Activated CD8-positive, alpha-beta memory T cell treated with anti-CD3 and anti-CD28 coated beads, Interleukin-2, amount 10 ng/mL, durations not matched to agents 7 days and 5 days (primary cell): ENCODE data around the gene EXOC5. TPM values are rescaled to one million over a fixed set of nuclear protein-coding genes. Genes with fewer than 3 reads are reported as not detected.
"Not testable (repeated sequence)": the region's sequence is repeated elsewhere in the genome, so short reads cannot be mapped to it uniquely, and the experiment has no call there.

Source experiments
- ATAC-seq: fragments of 150-1000 bp; cut with Tn5 transposase; one replicate; pipeline ENCODE4 v1.10.0; 2021; ENCODE audit warnings: moderate library complexity
- CTCF ChIA-PET: fragments of 350-600 bp; sonication (Branson Sonifier 250); formaldehyde crosslinking; loops from one replicate; lab custom pipeline; 2021; ENCODE audit warnings: antibody characterized with exemption; lab: Charles Lee
- DNase-seq: peaks from one replicate; pipeline ENCODE4 v3.0.0-alpha.2; 2020
- H3K27ac Mint-ChIP-seq: one replicate; pipeline ENCODE4 v1.8.0; 2021; ENCODE audit warnings: mild to moderate bottlenecking, mixed read lengths
- H3K27me3 Mint-ChIP-seq: one replicate; pipeline ENCODE4 v1.8.0; 2021; ENCODE audit warnings: mixed read lengths
- H3K36me3 Mint-ChIP-seq: one replicate; pipeline ENCODE4 v1.8.0; 2021; ENCODE audit warnings: mild to moderate bottlenecking, mixed read lengths
- H3K4me1 Mint-ChIP-seq: one replicate; pipeline ENCODE4 v1.8.0; 2021; ENCODE audit warnings: mixed read lengths
- H3K4me3 Mint-ChIP-seq: one replicate; pipeline ENCODE4 v1.8.0; 2021; ENCODE audit warnings: mild to moderate bottlenecking, moderate library complexity, mixed read lengths
- H3K9me3 Mint-ChIP-seq: one replicate; pipeline ENCODE4 v1.8.0; 2022; ENCODE audit warnings: low read depth, mixed read lengths
- total RNA-seq, 2 experiments: library from RNA; stranded (reverse); gene quantifications; one replicate each; pipeline ENCODE4 v1.2.3, GENCODE V29; 2021

Gene EXOC5
- total RNA-seq, 2 experiments from 2014 or later, result 57.0 to 69.8 TPM

DNA sequence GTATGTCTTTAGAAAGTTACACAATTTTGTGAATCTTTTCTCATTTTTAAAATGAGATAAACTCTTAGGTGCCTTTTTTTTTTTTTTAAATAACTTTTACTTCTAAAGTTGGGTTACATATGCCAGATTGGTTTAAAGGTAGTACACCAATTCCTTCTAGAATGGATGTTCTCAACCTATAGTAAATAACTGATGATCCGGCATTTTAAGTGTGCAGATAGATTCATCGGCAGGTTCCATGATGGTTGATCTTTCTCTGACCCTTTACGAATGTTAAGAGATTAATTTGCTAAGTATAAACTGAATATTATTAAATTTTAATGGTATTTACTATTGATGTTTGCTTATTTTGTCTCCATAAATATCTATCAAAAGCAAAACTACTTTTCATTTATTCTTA, 8.4 kb upstream of the EXOC5 start:
- Mint-ChIP-seq H3K4me3 (no peak overlapping the region), H3K27me3 (no peaks in the 10 kb centered on the region), H3K36me3 (peaks cover 35% of the 10 kb centered on the region), H3K4me1 (peaks cover 5% of the 10 kb centered on the region), H3K9me3 (no peaks in the 10 kb centered on the region), H3K27ac (no peak overlapping the region)
- ATAC-seq (no peak), DNase-seq (no peak)
- CTCF ChIA-PET, result no interaction called here

DNA sequence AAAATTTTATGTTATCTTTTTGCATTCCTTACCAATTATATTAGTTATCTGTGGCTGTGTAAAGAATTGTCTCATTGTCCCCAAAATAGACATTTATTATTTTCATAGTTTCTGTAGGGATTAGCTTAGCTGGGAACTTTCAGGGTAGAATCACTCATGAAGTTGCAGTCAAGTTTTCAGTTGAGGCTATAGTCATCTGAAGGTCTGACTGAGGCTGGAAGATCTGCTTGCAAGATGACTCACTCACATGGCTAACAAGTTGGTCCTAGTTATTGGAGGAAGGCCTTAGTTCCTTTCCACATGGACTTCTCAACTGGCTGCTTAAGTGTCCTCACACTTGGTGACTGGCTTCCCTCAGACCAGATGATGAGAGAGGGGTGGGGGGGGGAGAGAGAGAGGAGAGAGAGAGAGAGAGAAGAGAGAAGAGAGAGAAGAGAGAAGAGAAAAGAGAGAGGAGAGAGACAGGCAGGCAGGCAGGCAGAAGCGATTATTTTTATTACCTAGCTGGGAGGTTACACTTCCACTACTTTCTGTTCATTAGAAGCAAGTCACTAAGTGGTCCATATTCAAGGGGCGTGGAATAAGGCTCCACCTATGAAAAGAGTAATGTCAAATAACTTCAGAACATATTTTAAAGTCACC, 6.4 kb upstream of the EXOC5 start:
- H3K4me1 Mint-ChIP-seq, result peaks cover 22% of the 10 kb centered on the region
- no peak overlapping the region for H3K27ac Mint-ChIP-seq
- H3K27me3 Mint-ChIP-seq, result no peaks in the 10 kb centered on the region
- H3K4me3 Mint-ChIP-seq, result no peak overlapping the region
- no peaks in the 10 kb centered on the region for H3K9me3 Mint-ChIP-seq
- DNase-seq (no peak), ATAC-seq (no peak)
- peaks cover 36% of the 10 kb centered on the region for H3K36me3 Mint-ChIP-seq
- CTCF ChIA-PET, result no interaction called here

DNA sequence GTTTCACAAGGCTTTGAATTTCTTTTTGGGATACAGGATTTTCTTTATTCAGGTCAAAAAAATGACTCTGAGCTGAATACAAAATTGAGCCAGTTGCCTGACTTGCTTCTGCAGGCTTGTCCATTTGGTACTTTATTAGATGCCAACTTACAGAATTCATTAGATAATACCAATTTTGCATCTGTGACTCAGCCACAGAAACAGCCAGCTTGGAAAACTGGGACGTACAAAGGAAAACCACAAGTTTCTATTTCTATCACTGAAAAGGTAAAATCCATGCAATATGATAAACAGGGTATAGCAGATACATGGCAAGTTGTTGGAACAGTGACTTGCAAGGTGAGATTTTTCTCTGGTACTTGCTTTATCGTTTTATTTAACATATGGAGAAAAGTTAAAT, 5.8 kb upstream of the EXOC5 start:
- CTCF ChIA-PET, result no interaction called here
- DNase-seq (no peak), ATAC-seq (no peak)
- H3K27ac Mint-ChIP-seq, result no peak overlapping the region
- H3K9me3 Mint-ChIP-seq, result no peaks in the 10 kb centered on the region
- peaks cover 23% of the 10 kb centered on the region for H3K4me1 Mint-ChIP-seq
- H3K27me3 Mint-ChIP-seq, result no peaks in the 10 kb centered on the region
- peaks cover 35% of the 10 kb centered on the region for H3K36me3 Mint-ChIP-seq
- H3K4me3 Mint-ChIP-seq, result no peak overlapping the region

DNA sequence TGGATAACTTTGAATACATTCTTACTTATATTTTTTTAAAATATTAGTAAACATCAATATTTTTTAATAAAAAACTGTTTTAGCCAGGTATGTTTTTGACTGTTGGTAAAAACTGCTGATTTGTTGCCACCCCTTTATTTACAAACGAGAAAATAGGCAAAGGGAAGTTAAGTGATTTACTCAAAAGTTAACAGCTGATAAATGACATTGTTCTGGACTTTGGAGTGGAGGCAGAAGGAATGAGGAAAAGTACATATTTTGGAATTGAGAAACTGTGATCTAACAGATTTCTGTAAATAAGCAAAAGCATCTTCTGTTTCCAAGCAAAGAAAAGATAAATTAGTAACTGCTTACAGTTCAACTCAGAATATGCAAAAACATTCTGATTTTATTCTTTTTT, 4.5 kb upstream of the EXOC5 start:
- peaks cover 25% of the 10 kb centered on the region for H3K4me1 Mint-ChIP-seq
- ATAC-seq, result no peak
- CTCF ChIA-PET, result no interaction called here

DNA sequence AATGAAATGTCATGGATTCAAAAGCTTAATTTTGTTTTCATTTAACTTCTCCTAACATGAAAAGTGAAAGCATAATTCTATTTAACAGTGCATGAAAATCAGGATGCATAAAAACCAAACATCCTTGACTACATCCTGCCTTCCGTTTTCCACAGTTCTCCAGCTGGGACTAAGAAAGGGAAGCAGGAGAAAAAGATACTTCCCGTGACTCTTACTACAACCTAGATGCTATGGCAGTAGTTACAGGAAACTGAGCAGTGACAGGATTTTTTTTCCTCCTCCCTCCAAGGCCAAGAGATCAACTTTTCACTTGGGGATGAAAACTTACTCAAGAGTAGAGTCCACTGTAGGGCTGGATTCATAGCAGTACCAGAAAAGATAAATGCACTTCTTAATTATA, 2.6 kb downstream of the EXOC5 start:
- Mint-ChIP-seq H3K27ac (no peak overlapping the region), H3K9me3 (no peaks in the 10 kb centered on the region), H3K4me1 (peaks cover 46% of the 10 kb centered on the region), H3K27me3 (no peaks in the 10 kb centered on the region), H3K4me3 (no peak overlapping the region), H3K36me3 (peaks cover 18% of the 10 kb centered on the region)
- CTCF ChIA-PET, result interaction anchor here (1.0 kb wide), 1 partner anchor 16 kb away, joined by 4 read pairs; no protein-coding TSS in a partner anchor
- DNase-seq (no peak), ATAC-seq (no peak)

More for the DNA sequence above, 4.5 kb upstream of the EXOC5 start:
- H3K9me3 Mint-ChIP-seq, result no peaks in the 10 kb centered on the region
- H3K36me3 Mint-ChIP-seq, result peaks cover 34% of the 10 kb centered on the region
- H3K27ac Mint-ChIP-seq, result no peak overlapping the region
- no peak for DNase-seq
- no peaks in the 10 kb centered on the region for H3K27me3 Mint-ChIP-seq
- H3K4me3 Mint-ChIP-seq, result no peak overlapping the region

DNA sequence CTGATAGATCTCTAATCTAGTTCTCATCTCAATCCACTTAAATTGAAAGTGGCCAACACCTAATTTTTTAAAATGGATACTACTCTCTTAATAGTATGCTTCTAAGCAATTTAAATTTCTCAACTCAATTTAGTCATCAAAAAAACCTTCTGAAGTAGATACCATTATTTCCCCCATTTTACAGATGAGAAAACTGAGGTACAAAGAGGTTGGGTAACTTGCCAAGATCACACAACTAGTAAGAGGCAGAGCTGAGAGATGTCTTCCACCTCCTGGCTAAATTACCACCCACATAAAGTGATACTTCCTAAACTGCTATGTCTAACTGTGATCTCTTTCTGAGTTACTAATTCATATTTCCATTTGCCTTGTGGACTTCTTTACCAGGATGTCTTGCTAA, 6.6 kb downstream of the EXOC5 start:
- ATAC-seq (no peak), DNase-seq (no peak)
- H3K4me3 Mint-ChIP-seq, result no peak overlapping the region
- no peaks in the 10 kb centered on the region for H3K27me3 Mint-ChIP-seq
- peaks cover 30% of the 10 kb centered on the region for H3K36me3 Mint-ChIP-seq
- peaks cover 2% of the 10 kb centered on the region for H3K9me3 Mint-ChIP-seq
- H3K4me1 Mint-ChIP-seq, result peaks cover 29% of the 10 kb centered on the region
- CTCF ChIA-PET, result no interaction called here
- H3K27ac Mint-ChIP-seq, result no peak overlapping the region

DNA sequence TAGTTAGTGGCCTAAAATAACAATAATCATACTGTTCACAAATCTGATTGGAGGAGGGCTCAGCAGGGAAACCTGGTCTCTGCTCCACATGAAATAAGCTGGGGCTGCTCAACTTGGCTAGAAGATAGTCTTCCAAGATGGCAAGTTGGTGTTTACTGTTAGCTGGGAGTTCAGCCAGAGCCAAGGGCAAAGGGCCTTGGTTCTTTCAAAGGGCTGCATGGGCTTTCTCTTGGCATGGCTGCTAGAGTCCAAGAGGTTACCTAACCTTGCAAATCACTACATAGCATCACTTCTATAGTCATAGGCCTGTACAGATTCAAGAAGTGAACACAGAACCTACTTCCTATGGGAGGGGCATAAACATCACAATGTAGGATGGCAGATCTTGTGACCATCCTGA, 7.1 kb downstream of the EXOC5 start:
- H3K4me3 Mint-ChIP-seq, result no peak overlapping the region
- H3K36me3 Mint-ChIP-seq, result peaks cover 35% of the 10 kb centered on the region
- ATAC-seq (no peak), DNase-seq (no peak)
- no peak overlapping the region for H3K27ac Mint-ChIP-seq
- CTCF ChIA-PET, result no interaction called here
- H3K27me3 Mint-ChIP-seq, result no peaks in the 10 kb centered on the region
- peaks cover 2% of the 10 kb centered on the region for H3K9me3 Mint-ChIP-seq
- peaks cover 24% of the 10 kb centered on the region for H3K4me1 Mint-ChIP-seq

DNA sequence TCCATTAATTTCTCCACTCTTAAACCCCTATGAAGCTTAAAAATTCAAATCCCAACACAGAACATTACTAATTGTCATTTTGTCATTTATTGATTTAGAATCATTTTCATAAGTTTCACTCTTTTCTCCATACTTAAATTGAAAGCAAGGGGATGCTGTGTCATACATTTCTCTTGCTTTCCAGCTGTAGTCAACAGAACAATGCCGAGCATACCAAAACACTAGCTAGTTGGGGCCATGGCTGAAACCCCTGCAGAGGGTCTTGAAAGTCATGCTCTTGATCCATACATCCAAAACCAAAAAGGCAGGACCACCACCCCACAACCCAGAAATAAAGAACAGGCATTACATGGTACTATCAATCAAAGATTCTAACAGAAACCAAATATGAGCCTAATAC, 9.0 kb downstream of the EXOC5 start:
- DNase-seq (no peak), ATAC-seq (no peak)
- CTCF ChIA-PET, result interaction anchor here (0.7 kb wide), 1 partner anchor 36 kb away, joined by 3 read pairs; no protein-coding TSS in a partner anchor
- Mint-ChIP-seq H3K9me3 (peaks cover 2% of the 10 kb centered on the region), H3K27ac (no peak overlapping the region), H3K4me3 (no peak overlapping the region), H3K27me3 (no peaks in the 10 kb centered on the region), H3K36me3 (peaks cover 40% of the 10 kb centered on the region), H3K4me1 (peaks cover 13% of the 10 kb centered on the region)

DNA sequence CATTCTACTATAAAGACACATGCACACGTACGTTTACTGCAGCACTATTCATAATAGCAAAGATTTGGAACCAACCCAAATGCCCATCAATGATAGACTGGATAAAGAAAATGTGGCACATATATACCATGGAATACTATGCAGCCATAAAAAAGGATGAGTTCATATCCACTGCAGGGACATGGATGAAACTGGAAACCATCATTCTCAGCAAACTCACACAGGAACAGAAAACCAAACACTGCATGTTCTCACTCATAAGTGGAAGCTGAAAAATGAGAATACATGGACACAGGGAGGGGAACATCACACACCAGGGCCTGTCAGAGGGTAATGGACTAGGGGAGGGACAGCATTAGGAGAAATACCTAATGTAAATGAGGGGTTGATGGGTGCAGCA, 10.5 kb downstream of the EXOC5 start:
- H3K27me3 Mint-ChIP-seq, DNase-seq, ATAC-seq, H3K9me3 Mint-ChIP-seq, H3K27ac Mint-ChIP-seq, CTCF ChIA-PET, H3K4me3 Mint-ChIP-seq, H3K4me1 Mint-ChIP-seq: not testable (repeated sequence)
- H3K36me3 Mint-ChIP-seq, result peaks cover 37% of the 10 kb centered on the region

DNA sequence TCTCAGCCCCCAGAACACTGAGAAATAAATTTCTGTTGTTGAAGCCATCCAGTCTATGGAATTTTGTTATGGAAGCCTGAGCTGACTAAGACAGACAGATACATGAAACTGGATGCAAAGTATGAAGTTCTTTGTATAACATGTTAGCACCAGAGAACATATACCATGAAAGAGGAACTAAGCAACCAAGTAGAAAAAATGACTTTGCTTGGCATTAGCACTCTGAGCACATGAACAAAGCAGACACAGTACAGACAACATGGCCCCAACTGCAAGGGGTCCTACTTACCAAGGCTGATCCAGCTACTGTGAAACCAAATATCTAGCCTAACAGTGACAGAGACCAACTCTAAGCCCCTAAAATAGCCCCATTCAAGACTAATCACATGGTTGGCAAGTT, 13.8 kb downstream of the EXOC5 start:
- DNase-seq (no peak), ATAC-seq (no peak)
- Mint-ChIP-seq H3K36me3 (peaks cover 37% of the 10 kb centered on the region), H3K4me3 (no peak overlapping the region), H3K27ac (no peak overlapping the region), H3K27me3 (no peaks in the 10 kb centered on the region), H3K9me3 (peaks cover 2% of the 10 kb centered on the region), H3K4me1 (no peaks in the 10 kb centered on the region)
- CTCF ChIA-PET, result no interaction called here

DNA sequence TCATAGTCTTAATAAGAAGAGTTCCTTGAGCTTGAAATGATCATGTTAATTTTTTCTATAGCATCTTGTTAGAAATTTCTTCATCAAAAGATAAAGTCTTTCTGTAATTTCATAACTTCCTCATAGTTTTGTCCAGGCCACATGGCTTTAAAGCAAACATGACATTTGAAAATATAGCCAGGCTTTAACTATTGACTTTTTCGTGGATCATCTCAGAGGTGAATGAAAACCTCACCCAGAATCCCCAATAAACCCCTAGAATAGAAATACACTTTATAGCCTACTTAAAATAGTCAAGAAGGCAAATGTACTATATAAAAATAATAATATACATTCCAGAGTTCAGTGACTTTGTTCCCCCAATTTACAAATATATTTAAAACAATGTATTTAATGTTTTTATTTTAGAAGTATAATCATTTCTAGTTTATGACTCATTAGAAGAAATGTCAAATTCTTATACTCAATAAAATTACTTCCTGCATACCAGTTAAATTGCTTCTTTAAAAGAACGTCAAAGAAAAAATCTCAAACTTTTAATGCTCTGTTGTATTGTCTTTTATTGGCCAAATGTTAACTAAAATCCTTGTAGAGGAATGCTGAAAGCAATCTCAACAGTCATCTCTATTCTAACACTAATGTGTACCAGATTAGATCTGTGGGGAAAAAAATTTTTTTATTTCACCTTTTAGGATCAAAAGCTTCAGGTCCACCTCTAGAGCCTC, 21.6 kb downstream of the EXOC5 start:
- H3K27me3 Mint-ChIP-seq, result no peaks in the 10 kb centered on the region
- no peak overlapping the region for H3K27ac Mint-ChIP-seq
- H3K4me3 Mint-ChIP-seq, result no peak overlapping the region
- peaks cover 5% of the 10 kb centered on the region for H3K36me3 Mint-ChIP-seq
- no peaks in the 10 kb centered on the region for H3K9me3 Mint-ChIP-seq
- H3K4me1 Mint-ChIP-seq, result no peaks in the 10 kb centered on the region
- DNase-seq (no peak), ATAC-seq (no peak)
- CTCF ChIA-PET, result no interaction called here

DNA sequence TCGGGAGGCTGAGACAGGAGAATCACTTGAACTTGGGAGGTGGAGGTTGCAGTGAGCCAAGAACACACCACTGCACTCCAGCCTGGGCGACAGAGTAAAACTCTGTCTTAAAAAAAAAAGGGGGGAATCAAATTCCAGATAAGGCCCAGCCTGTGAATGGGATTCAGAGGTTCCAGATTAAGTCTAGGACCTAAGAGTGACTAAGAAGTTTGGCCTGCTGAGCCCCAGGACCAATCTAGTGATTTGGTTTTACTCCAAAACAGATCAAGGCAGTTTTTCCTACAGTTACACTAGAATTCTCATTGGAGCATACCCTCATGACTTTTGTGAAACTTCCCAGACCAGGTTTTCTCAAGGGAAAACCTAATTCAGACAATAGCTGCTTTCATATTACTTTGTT, 22.8 kb downstream of the EXOC5 start:
- no peak for DNase-seq
- H3K4me3 Mint-ChIP-seq, result no peak overlapping the region
- H3K27ac Mint-ChIP-seq, result no peak overlapping the region
- no peak for ATAC-seq
- CTCF ChIA-PET, result no interaction called here
- no peaks in the 10 kb centered on the region for H3K4me1 Mint-ChIP-seq
- H3K36me3 Mint-ChIP-seq, result peaks cover 5% of the 10 kb centered on the region
- no peaks in the 10 kb centered on the region for H3K9me3 Mint-ChIP-seq
- H3K27me3 Mint-ChIP-seq, result no peaks in the 10 kb centered on the region

DNA sequence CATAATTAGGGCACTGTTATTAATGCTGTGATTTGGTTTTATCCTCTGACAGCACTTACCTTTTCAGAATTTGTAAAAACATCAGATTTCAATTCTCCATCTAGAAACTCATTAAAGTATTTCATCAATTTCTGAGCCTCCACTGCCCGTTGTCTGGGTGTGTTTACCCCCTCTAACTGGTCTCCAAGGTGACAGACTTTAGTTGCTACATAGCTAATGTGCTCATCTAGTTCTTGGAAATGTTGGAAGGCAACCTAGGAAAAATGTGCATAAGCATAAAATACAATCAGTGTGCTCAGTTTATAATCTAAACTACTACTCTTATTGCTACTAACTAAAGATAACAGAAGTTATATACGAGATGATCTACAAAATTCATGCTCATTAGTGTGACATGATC, 24.6 kb downstream of the EXOC5 start:
- ATAC-seq (no peak), DNase-seq (no peak)
- no peaks in the 10 kb centered on the region for H3K4me1 Mint-ChIP-seq
- CTCF ChIA-PET, result no interaction called here
- no peak overlapping the region for H3K27ac Mint-ChIP-seq
- H3K4me3 Mint-ChIP-seq, result no peak overlapping the region
- peaks cover 5% of the 10 kb centered on the region for H3K36me3 Mint-ChIP-seq
- H3K9me3 Mint-ChIP-seq, result no peaks in the 10 kb centered on the region
- H3K27me3 Mint-ChIP-seq, result no peaks in the 10 kb centered on the region

DNA sequence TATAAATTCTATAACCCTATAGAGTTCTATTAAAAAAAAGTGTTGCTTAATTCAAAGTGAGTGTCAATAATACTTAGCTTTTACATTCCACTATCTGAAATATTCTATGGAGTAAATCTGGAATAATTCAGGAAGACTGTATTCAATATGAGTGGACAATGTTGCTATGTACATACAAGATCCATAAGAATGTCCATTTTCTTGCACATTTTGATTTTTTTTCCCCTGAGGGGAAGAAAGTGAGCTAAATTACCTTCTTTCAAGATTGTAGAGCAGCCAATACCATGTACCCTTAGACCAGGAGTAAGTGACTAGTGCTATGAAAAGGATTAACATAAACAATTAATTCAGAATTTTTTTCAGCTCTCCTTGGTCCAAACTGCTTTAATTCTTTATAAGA, 25.4 kb downstream of the EXOC5 start:
- CTCF ChIA-PET, result no interaction called here

More for the DNA sequence above, 25.4 kb downstream of the EXOC5 start:
- H3K4me3 Mint-ChIP-seq, result no peak overlapping the region
- no peak overlapping the region for H3K27ac Mint-ChIP-seq
- H3K9me3 Mint-ChIP-seq, result no peaks in the 10 kb centered on the region
- DNase-seq (no peak), ATAC-seq (no peak)
- no peaks in the 10 kb centered on the region for H3K27me3 Mint-ChIP-seq
- H3K36me3 Mint-ChIP-seq, result peaks cover 5% of the 10 kb centered on the region
- H3K4me1 Mint-ChIP-seq, result no peaks in the 10 kb centered on the region
